ENCODE results near the gene SYCE3.
A peak's percentile ranks its signal among the peaks of the same experiment; 100 is the strongest.
"Not testable (repeated sequence)": the region's sequence is repeated elsewhere in the genome, so short reads cannot be mapped to it uniquely, and the experiment has no call there.

The SYCE3 gene

DNA sequence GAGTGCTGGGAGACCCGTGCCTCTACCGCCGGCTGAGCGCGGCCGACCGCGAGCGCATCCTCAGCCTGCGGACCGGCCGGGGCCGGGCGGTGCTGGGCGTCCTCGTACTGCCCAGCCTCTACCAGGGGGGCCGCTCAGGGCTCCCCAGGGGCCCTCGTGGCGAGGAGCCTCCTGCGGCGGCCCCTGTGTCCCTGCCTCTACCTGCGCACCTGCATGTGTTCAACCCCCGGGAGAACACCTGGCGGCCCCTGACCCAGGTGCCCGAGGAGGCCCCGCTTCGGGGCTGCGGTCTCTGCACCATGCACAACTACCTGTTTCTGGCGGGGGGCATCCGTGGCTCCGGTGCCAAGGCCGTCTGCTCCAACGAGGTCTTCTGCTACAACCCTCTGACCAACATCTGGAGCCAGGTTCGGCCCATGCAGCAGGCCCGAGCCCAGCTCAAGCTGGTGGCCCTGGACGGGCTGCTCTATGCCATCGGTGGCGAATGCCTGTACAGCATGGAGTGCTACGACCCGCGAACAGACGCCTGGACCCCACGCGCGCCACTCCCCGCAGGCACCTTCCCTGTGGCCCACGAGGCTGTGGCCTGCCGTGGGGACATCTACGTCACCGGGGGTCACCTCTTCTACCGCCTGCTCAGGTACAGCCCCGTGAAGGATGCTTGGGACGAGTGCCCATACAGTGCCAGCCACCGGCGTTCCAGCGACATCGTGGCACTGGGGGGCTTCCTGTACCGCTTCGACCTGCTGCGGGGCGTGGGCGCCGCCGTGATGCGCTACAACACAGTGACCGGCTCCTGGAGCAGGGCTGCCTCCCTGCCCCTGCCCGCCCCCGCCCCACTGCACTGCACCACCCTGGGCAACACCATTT lies 13.6 kb downstream of the SYCE3 start:
- DNase-seq (ENCODE audit: low read depth in 3 of 3) = no peak

DNA sequence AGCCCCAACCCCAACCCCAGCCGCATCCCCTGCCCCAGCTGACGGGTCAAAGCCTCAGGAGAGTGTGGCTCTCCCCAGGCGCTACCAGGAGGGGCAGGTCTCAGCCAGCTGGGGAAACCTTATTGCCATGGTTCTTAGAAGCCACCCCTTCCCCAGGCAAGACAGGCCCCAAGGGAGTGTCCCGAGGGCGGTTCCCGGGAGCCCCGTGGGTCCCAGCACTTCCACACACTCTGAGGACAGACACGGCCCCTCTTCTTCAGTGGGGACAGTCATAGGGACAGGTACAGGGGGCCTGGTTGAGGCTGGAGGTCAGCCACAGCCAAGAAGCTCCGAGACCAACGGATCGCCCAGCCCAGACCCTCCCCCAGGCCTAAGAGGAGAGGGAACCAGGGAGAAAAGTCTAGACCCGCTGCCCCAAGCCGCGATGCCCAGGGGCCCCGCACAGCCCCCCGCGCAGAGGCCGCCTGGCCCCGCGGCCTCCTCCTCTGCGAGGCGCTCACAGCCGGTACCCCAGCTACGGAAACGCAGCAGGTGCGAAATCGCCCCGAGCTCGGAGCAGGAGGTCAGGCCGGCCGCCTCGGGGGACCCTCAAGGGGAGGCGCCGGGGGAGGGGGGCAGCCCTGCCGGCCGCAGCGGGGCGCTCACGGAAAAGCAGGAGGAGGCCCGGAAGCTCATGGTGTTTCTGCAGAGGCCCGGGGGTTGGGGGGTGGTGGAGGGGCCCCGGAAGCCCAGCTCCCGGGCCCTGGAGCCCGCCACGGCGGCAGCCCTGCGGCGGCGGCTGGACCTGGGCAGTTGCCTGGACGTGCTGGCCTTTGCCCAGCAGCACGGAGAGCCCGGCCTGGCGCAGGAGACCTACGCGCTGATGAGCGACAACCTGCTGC lies 14.4 kb downstream of the SYCE3 start:
- no peak for DNase-seq (ENCODE audit: low read depth in 3 of 3)

- no peak for DNase-seq (ENCODE audit: low read depth in 3 of 3)
Measured at GRCh38 chr22:50547263-50547985, 15.3 kb downstream of the SYCE3 start.

DNA sequence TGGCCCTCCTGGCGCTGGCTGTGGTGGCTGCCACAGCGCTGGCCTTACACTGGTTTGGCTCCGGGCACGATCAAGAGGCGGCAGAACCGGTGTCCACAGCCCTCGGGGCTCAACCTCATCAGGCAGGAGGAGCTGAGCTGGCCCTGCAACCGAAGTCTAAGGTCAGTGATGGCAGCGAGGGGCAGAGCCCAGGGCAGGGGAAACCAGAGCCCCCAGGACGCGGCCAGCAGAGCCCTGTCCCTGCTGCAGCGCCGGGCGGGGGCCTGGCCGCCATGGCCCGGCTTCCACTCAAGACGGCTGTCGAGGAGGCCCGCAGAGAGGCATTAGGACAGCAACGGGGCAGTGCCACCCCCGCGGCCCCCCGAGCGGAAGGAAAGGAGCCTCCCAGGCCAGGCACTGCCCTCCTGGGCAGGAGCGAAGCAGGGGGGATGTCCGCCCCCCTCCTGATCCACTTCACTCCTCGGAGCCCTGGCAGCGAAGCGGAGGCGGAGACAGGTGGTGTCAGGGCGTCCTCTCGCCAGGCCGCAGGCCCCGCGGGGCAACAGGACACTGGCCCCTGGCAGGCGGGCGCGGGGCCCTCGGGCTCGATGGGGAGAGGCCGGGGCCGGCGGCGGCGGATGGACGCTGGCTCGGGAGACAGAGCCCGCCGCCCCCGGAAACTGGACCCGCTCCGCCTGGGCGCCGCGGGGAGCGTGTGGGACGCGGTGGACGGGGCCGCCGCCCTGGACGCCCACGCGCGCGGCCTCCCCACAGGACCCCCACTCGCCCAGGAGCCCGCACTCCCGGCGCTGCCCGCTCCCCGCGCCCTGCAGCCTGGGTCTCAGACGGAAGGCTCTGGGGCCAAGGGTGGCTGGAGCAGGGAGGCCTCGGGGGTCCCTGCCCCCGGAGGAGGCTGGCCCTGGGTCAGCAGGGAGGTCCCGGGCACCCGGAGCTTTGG lies 16.1 kb downstream of the SYCE3 start:
- no peak for DNase-seq (ENCODE audit: low read depth in 3 of 3)

- no peak for DNase-seq (ENCODE audit: low read depth in 3 of 3)
Measured at GRCh38 chr22:50545522-50546325, 17.0 kb downstream of the SYCE3 start, which contains the start of gene KLHDC7B. KLHDC7B (plus strand) TSS chr22:50545899; CDS start chr22:50546244, 345 bp downstream.

GRCh38 chr22:50544746-50545253 lies 17.9 kb downstream of the SYCE3 start:
- no peak for DNase-seq (ENCODE audit: low read depth in 3 of 3)

DNA sequence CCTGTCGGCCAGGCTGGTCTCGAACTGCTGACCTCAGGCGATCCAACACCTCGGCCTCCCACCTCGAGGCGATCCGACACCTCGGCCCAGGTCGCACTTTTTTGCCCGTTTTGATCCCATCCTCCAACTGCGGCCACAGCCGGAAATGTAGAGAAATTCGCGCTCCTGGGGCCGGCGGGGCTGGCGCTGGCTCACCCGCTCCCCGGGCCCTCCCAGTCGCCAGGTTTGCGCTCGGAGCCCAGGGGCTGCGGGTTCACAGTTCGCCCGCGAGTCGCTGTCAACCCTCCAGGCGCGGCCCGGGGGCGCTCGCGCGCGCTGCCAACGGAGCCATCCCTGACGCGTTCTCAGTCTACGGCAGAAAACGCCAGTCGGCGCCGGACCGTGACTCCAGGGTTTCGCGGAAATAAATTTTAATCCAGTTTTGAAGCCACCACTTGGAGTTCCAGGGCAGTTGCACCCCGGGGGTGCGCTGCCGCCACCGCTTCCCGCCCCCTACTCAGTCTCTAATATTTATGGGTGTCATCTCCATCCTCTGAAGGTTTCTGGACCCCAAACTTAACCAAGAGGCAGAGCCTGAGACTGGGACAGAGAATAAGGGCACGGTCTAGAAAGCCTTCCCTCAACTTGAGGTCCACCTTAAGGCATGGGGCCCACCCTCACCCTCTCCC lies 18.5 kb downstream of the SYCE3 start:
- DNase-seq (ENCODE audit: low read depth in 3 of 3) = peak in 2 of 3 donors; percentile 71 to 81

GRCh38 chr22:50542416-50542927 lies 20.2 kb downstream of the SYCE3 start:
- no peak for DNase-seq (ENCODE audit: low read depth in 3 of 3)

DNA sequence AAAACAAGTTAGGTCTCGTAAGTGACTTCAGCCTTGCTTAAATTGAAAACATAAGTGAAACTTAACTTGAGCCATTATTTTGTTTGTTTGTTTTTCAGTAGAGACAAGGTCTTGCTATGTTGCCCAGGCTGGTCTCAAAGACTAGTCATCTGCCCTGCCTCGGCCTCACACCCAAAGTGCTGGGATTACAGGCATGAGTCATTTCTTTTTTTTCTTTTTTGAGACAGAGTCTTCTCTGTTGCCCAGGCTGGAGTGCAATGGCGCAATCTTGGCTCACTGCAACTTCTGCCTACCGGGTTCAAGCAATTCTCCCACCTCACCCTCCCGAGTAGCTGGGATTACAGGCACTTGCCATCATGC lies 21.1 kb downstream of the SYCE3 start:
- not testable (repeated sequence) for DNase-seq (ENCODE audit: low read depth in 3 of 3)

GRCh38 chr22:50540381-50540780 lies 22.3 kb downstream of the SYCE3 start:
- no peak for DNase-seq (ENCODE audit: low read depth in 3 of 3)

DNA sequence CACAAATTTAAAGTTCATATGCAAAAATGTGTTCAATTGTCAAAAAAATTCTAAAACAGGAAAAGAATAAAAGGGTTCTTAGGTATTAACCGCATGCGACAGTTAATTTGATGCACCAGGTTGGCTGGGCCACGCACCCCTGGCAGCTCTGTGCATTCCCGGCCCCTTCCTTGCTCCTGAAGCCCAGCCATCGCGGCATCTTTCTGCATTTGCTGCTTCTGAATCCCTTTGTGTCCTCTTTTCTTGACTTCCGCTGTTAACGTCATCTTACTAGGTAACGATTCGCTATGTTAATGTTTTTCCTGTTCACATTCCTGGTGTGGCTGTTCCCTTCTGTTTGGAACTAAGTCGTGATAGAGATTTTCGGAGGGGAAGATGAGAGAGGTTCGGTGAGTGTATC lies 25.0 kb downstream of the SYCE3 start:
- no peak for DNase-seq (ENCODE audit: low read depth in 3 of 3)

- no peak for DNase-seq (ENCODE audit: low read depth in 3 of 3)
Measured at GRCh38 chr22:50536226-50536625, 26.5 kb downstream of the SYCE3 start.

DNA sequence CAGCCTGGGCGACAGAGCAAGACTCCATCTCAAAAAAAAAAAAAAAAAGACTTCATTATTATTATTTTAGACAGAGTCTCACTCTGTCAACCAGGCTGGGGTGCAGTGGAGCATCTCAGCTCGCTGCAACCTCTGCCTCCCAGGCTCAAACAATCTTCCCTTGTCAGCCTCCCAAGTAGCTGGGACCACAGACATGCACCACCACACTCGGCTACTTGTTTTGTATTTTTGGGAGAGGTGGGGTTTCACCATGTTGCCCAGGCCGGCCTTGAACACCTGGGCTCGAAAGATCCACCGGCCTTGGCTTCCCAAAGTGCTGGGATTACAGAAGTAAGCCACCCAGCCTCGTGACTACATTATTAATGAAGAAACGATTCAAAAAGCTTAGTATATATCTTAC lies 27.6 kb downstream of the SYCE3 start:
- DNase-seq (ENCODE audit: low read depth in 3 of 3) = no peak

DNA sequence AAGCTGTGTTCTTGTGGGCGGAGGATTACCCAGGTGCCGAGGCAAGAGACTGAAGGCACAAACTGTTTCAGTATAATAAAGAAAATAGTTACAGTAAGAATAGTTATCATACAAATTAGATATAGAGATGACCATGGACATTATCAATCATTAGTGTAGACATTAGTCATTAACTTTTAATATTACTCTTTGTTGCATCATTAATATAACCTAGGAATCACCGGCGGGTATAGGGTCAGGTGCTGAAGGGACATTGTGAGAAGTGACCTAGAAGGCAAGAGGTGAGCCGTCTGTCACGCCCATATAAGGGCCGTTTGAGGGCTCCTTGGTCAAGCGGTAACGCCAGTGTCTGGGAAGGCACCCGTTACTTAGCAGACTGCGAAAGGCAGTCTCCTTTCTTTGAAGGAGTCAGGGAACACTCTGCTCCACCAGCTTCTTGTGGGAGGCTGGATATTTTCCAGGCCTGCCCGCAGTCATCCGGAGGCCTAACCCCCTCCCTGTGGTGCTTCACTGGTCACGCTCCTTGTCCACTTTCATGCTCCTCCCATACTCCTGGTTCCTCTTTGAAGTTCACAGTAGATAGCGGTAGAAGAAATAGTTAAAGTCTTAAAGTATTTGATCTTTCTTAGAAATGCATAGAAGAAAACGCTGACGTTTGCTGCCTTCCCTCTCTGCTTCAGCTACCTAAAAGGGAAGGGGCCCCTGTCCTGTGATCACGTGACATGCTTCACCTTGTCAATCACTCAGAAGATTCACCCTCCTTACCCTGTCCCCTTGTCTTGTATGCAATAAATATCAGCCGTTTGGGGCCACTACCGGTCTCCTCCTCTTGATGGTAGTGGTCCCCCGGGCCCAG lies 28.6 kb downstream of the SYCE3 start:
- DNase-seq (ENCODE audit: low read depth in 3 of 3) = not testable (repeated sequence)

- DNase-seq (ENCODE audit: low read depth in 3 of 3) = no peak
Measured at GRCh38 chr22:50532824-50533796, 29.6 kb downstream of the SYCE3 start.

DNA sequence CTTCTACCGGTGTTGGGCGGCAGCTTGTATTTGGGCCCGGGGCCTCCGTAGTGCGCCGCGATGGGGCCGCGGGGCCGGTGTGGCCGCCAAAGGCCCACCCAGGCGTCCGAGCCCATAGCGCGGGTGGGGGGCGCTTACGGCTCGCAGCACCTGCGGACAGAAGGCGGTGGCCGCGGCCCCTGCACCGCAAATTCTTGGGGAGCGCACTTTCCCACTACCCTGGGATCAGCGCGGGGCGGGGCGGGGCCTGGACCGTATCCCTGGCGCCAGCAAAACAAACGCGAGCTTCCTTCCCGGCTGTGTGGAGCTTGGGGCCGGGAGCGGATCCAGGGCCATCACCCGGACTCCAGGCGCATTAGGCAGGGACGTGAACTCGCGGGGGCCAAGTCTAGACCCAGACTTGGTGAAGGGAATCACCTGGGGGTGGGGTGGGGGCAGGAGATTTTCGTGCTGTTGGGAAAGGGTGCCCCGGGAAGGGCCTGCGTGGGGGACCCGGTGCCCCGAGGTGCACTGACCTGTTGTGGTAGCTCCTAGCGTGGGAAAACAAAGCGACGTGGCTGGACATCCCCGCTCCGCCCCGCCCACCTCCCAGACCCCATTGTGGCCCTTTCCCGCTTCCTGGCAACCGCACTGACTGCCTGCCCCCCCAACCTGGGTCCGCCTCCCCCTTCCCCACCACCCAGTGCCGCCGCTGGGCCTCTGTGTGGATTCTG lies 30.6 kb downstream of the SYCE3 start:
- no peak for DNase-seq (ENCODE audit: low read depth in 3 of 3)
